GM21423 (cell line): ENCODE results near the gene CDK11B.
A peak's percentile ranks its signal among the peaks of the same experiment; 100 is the strongest.

Source experiments
- ATAC-seq: cut with Tn5 transposase; IDR thresholded peaks from one replicate; pipeline ENCODE4 v1.9.1; 2021; ENCODE audit warnings: mild to moderate bottlenecking, moderate library complexity; ENCODE audit not compliant: unreplicated experiment

Gene CDK11B

DNA sequence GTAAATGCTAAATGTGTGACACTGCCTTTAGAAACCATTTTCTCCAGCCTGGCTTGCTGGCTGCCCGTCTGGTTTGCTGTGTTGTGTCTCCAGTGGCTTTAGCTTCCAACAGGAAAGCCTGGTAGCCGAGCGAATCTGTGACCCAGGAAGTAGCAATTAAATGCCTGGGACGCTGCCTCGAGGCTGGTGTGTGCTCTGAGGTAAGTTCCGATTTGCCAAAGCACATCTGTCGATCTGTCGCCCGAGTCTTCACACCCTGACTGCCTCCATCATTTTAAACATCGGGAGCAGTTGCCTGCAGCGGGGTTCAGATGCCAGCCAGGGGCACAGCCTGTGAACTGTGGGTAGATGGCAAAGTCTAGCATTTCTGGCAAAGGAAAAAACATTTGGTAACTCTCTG is 41.3 kb downstream of the CDK11B start:
- no peak for ATAC-seq

DNA sequence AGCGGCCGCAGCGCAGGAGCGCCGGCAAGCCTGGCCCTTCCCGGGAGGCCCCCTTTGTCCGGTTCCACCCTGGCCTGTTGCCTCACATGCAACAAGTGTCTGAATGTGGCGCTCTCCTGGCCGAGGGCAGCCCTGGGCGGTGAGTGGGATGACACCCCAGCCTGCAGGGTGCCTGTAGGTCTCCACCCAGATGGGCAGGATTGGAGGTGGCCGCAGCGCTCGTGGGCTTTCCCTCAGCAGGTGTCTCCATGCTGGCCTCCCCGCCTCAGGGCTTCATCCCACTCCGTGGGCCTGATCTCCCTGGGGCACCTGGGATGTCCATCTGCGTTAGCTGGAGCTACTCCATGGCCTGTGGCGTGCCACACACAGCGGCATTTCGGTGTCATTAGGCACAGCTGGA is 42.0 kb downstream of the CDK11B start:
- no peak for ATAC-seq

DNA sequence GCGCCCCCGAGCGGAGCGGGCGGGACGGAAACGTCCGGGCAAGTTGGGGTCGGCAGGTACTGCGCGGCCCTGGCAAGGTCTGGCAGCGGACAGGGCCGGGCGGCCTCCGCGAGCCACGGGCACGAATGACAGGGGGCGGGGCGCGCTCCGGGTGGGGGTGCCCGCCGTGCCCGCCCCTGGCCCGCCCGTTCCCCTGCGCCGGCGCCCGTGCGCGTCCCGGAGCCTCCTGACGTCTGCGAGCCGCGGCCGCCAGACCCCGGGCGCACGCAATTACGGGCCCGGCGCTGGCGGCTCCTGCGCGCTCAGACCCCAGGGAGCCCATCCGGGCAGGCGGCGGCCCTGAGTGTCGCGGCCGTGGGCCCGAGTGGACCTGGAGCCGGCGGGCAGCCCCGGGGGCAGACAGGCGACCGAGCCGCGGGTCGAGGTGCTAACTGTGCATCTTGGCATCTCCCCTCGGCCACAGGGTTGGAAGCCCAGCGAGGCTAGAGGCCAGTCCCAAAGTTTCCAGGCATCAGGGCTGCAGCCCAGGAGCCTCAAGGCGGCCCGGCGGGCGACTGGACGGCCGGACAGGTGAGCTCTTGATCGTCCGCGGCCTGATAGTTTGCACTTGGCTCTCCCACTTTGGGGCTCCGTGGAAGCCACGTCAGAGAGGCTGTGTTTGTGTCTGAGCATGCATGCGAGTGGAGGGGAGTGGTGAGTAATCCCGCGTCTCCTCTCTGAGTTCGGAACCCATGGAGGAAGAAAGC is 42.6 kb downstream of the CDK11B start:
- peak; percentile 14 for ATAC-seq

DNA sequence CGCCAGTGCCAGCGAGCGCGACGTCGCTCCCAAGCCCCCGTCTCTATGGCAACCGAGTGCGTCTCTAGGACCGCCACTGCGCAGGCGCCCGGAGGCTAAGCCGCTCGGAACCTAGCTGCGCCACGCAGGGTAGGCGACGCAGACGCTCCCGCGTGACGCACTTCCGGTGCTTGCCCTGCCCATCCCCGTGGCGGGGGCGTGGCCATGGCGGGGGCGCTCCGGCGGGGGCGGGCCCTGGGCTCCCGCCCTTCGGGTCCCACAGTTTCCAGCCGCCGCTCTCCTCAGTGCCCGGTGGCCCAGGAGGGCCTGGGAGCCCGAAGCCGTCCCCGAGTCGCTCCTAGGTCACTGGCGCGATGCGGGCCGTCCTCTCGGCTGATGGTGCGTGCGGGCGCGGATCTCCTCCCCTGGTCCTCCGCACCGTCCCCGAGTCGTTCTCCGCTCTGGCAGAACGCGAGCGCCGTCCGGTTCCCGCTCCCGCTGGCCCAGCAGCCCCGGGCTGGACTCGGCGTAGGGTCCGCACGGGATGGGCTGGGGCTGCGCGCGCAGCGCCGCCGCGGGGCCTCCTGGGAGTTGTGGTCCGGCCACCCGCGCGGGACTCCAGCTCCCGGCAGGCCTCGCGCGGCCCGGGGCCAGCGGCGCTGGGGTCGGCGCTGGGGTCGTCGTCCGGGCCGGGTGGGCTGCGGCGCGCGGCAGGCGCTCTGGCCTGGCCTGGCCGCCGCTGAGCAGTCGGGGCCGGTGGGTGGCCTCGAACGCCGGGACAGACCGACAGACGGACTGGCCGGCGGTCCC is 43.4 kb downstream of the CDK11B start, which contains the start of gene MIB2:
Gene MIB2, plus strand, starts transcription at position 245 of the 789 bp plus-strand sequence. CDS start 7,953 bp downstream, outside the sequence.
- ATAC-seq, result peak; percentile 80

DNA sequence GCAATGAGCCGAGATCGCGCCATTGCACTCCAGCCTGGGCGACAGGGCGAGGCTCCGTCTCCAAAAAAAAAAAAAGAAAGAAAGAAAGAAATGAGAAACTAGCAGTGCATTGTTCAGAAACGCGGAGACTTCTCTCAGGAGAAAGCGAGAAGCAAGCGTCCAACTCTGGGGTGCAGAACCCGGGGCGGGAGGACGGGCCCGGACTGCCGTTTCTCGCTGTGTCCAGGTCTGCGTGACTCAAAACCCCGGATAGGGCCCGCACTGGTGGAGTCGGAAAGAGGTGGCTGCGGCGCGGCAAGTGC is 43.9 kb downstream of the CDK11B start:
- ATAC-seq, result no peak

DNA sequence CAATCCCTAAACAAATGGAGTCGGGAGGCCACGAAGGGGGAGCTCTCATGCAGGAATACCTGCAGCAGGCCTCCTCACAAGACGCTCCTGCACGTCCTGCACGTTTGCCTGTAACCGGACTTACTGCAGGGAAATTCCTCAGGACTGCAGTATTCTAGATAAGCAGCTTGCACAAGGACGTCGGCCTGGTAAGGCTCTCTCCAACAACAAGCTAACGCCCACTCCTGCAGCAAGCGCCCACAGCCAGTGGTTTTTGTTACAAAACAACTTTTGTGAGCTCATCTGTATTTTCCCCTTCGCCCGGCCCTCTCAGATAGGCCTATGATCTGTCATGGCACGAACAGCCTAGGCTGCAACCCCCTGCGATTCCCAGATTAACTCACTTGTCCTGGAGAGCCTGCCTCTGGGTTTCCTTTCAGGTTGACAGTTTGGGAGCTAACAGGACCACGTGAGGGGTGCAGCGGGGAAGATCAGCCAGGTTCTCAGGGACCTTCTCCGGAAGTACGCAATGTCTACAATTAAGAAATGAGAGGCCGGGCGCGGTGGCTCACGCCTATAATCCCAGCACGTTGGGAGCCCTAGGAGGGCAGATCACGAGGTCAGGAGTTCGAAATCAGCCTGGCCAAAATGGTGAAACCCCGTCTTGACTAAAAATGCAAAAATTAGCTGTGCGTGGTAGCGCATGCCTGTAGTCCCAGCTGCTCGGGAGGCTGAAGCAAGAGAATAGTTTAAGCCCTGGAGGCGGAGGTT is 44.4 kb downstream of the CDK11B start:
- no peak for ATAC-seq

DNA sequence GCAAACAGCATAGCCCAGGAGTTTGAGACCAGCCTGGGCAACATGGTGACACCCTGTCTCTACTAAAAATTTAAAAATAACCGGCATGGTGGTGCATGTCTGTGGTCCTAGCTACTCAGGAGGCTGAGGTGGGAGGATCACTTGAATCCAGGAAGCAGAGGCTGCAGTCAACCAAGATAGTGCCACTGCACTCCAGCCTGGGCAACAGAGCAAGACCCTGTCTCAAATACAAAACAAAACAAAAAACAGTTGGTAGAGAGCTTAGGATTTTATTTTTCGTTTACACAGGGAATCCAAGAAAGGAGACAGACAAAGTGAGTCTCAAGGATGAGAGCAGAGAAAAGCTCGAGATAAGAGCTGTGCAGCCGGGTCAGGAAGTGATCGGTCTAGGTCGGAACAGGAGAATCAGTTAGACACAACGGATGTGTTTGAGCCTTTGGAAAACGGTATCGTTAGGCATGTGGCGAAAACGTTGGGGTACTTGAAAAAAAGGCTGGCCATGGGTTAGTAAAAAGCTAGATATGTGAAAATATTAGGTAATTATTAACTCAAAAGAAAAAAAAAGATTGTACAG is 45.2 kb downstream of the CDK11B start:
- no peak for ATAC-seq

DNA sequence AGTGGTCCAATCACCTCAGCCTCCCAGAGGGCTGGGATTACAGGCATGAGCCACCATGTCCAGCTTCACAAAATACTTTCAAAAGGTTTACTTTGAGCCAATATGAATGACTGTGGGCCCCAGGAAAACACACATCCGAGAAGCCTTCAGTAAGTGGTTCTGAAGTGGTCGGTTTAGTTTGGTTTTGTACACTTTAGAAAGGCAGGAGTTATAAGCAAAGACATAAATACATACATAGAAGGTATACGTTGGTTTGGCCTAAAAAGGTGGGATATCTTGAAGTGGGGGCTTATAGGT is 46.8 kb downstream of the CDK11B start:
- ATAC-seq, result no peak

DNA sequence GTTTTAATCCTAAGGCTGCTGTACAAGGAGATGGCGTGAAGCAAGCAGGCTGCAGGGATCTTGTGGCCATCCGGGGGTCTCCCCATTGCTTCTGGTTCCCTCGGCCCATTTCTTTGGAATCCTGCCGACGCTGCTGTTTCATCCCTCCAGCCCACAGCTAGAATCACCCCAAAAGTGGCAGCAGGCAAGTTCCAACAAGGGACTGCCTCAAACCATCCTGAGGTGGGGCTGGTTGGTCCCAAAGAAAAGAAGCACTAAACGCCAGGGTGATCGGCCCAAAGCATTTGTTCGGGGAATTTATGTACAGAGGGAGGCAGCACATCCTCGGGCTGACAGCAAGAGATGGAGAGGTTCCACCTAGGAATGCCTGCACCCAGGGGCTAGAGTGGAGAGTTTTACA is 48.0 kb downstream of the CDK11B start:
- ATAC-seq, result no peak

DNA sequence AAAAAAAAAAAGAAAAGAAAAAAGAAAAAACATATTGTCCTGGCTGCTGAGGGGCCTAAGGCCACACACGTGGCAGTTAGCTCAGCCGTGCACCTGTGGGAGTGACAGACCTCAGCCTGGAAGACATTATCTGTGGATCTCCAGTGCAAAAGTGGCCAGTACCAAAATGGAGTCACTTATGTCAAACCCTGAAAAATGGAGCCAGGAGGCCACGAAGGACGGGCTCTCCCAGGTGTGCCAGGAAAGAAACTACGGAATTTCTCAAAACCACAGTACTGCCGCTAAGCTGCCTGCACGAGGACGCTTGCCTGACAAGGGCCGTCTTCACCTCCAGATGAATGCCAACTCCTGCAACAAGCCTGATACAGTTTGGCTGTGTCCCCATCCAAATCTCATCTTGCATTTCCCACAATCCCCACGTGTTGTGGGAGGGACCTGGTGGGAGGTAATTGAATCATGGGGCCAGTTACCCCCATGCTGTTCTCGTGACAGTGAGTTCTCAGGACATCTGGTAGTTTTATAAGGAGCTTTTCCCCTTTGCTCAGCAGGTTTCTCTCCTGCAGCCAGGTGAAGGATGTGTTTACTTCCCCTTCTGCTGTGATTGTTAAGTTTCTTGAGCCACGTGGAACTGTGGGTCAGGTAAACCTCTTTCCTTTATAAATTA is 48.9 kb downstream of the CDK11B start:
- ATAC-seq, result no peak

DNA sequence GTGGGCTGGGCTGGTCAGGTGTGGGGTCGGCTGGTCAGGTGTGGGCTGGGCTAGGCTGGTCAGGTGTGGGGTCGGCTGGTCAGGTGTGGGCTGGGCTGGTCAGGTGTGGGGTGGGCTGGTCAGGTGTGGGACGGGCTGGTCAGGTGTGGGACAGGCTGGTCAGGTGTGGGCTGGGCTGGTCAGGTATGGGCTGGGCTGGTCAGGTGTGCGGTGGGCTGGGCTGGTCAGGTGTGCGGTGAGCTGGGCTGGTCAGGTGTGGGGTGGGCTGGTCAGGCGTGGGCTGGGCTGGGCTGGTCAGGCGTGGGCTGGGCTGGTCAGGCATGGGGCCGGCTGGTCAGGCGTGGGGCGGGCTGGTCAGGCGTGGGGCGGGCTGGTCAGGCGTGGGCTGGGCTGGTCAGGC is 52.6 kb downstream of the CDK11B start:
- no peak for ATAC-seq

DNA sequence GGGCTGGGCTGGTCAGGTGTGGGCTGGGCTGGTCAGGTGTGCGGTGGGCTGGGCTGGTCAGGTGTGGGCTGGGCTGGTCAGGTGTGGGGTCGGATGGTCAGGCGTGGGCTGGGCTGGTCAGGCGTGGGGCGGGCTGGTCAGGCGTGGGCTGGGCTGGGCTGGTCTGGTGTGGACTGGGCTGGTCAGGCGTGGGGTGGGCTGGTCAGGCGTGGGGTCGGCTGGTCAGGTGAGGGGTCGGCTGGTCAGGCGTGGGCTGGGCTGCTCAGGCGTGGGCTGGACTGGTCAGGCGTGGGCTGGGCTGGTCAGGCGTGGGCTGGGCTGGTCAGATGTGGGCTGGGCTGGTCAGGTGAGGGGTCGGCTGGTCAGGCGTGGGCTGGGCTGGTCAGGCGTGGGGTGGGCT is 53.1 kb downstream of the CDK11B start:
- no peak for ATAC-seq

DNA sequence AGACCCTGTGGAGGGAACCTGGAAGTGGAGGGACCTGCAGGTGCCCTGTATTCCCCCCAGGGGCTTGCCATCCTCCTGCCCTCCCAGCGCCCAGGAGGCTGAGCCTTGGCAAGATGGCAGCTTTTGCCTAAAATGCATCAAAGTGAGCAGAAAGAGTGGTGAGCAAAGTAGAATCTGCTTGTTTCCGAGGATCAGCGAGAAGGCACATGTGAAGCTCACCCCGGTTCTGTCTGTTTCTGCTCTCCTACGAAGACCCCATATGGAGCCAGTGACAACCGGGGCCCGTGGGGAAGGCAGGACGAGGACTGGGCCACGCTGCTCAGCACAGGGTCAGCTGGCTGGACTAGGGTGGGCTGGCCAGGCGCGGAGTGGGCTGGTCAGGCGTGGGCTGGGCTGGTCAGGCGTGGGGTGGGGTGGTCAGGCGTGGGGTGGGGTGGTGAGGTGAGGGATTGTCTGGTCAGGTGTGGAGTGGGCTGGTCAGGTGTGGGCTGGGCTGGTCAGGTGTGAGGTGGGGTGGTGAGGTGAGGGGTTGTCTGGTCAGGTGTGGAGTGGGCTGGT is 53.7 kb downstream of the CDK11B start:
- ATAC-seq, result no peak

DNA sequence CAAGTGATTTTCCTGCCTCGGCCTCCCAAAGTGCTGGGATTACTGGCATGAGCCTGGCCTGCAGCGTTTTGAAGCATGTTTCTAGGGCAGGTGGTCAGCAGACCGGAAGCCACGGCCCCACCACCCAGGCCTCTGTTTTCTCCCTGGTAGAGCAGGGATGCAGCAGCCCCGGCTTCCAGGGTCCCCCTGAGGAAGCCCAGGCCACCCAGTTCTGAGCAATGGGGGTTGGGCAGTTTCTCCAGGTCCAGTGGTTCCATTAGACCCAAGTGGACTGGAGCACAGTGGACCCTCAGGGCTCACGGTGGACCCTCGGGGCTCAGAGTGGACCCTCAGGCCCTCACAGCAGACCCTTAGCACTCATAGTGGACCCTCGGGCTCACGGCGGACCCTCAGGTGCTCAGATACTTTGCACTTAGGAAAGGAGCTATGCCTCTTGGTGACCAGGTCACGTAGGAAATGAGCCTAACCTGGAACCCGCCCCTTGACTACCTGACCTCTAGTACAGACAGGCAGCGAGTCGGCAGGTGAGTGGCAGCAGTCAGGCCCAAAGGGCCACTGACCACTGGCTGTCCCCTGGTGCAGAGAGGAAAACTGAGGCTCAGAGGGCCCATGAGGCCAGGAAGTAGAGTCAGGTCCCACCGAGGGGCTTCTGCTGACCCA is 54.3 kb downstream of the CDK11B start:
- no peak for ATAC-seq

DNA sequence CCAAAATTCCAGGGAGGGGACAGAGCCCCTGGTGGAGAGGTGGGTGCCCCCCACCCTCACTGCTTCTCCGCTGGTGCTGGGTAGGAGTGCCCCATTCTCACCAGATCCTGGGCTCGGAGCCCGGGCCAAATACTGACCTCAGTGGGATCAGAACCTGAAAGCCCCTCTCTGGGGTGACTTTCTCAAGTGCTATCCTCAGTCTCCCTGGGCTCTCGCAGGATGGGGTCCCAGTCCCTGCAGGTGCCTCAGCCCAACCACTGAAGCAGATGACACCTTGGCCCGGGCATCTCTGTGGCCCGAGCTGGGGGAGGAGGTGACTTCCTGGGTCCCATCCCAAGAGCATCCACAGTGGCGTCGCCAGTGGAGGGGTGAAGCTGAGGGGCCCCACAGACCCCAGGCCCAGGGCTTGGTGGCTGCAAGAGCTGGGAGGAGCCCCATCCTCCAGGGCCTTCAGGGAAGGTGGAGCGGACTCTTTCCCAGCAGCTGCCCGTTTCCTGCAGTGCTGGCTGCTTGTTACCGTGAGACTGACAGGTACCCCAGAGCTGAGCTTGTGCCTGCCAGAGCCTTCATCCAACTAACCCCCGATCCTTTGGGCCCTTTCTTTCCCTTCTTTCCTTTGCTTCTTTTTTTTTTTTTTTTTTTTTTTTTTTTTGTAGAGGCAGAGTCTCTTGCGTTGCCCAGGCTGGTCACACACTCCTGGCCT is 55.0 kb downstream of the CDK11B start:
- ATAC-seq, result no peak

DNA sequence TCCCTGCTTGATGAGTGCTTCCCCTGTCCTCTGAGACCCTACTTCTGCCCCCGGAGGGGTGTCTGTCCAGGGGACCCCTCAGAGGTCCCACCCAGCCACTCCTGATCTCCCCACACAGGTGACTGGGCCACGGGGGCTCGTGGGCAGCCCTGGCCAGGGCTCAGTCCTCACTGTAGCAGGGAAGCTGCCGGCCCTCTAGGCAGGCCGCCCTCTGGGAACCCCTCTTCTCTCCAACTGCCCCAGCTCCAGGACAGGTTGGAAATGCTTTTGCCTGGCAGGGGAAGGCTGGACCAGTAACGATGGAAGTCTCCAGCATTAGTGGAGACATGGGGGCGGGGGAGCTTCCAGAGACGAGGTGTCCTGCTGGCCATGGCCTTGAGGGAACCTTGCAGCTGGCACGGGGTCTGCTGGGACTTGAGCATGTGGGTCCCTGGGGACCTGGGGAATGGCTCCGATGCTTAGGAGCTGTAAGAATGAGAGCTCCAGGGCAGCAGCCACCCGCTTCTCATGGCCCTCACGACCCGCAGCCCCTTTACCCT is 55.8 kb downstream of the CDK11B start:
- ATAC-seq, result no peak

DNA sequence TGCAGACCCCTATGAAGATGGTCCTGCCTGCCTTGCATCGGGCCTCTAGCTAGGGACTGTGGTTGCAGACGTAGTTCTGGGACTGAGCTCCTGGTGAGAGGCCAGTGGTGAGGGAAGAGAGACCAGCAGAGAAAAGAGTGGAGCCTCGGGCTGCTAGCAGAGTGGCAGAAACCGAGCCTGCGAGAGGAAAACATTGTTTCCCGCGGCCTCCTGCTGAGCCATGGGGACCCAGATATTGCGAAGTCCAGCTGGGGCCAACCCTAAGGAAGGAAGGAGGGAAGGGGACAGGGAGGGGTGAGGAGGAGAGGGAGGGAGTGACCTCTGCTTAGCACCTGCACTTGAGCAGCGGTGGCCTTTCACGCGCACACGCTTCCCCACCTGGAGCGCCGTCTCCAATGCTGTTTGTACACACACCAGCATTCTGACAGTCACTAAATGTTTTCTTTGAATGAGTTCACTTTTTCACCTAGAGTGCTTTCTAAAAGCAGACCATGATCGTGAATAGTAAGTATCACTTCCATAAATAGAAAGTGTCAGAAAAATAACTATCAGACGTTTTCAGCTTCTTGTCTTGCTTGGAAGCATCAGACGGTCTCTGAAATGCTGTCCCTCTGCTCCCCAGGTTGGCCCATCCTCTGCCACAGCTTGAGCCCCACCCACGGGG is 56.4 kb downstream of the CDK11B start:
- no peak for ATAC-seq

DNA sequence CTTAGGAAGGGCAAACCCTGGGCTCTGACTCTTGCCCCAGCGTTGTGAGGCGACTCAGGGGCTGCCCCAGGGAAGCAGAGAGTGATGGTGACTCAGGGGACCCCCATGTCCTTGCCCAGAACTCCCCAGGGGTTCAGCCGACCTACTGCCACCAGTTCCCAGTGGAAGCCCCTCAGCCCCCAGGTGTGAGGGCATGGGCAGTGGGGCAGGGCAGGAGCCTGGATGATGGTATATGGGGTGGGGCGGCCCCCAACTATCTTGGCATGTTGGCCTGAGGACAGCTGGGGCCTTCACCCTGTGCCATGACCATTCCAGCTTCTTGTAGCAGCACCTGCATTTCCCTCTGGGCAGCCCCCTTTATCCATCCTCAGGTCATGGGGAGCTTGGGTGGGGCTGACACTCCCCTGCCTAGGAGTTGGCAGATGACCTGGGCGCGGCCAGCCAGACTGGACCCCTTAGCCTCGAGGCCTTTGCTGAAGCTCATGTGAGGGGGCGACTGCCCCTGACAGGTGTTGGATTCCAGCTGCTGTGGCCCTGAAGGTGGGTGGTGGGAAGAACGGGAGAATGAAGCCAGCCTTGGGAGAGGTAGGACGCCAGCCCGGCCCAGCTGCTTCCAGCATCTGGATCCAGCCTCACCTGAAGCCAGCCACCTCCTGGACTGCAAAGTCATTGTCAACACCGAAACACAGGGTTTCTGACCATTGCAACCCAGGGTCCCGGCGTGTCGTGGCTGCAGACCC is 57.1 kb downstream of the CDK11B start:
- no peak for ATAC-seq
